Endothelial cell of umbilical vein (primary cell): ENCODE measurements around the gene ATP6V0E2. TPM values are rescaled to one million over a fixed set of nuclear protein-coding genes. Genes with fewer than 3 reads are reported as not detected.

Experiments used
- BruUV-seq: library from RNA; stranded (reverse); fragments of 400-500 nt; replicated peaks from 2 replicates; lab custom pipeline; 2021; lab: Mats Ljungman, UMichigan
- CTCF ChIA-PET: fragments of 300-600, 350-600 bp; sonication (Branson Sonifier 250); formaldehyde crosslinking; loops from one replicate; lab custom pipeline; 2021; ENCODE audit warnings: antibody characterized with exemption, inconsistent platforms; lab: Charles Lee
- POLR2A ChIA-PET: fragments of 300-600, 350-600 bp; sonication (Branson Sonifier 250); formaldehyde crosslinking; loops from one replicate; lab custom pipeline; 2021; ENCODE audit warnings: antibody characterized with exemption, inconsistent platforms; lab: Charles Lee
- DNase-seq: peaks from one replicate; pipeline ENCODE4 v3.0.0-alpha.2; 2011; ENCODE audit warnings: low read depth, low spot score
- FAIRE-seq: peaks from 2 replicates; lab custom pipeline; 2011; peaks lifted over from hg19 to GRCh38; lab: Jason Lieb, UNC
- H2AFZ ChIP-seq: 2 replicates; pipeline ENCODE4 v1.6.0; 2012; ENCODE audit warnings: low read depth, low read length, control low read depth, inconsistent platforms
- H3K27ac ChIP-seq: 2 replicates; pipeline ENCODE4 v1.5.1; 2011; ENCODE audit warnings: low read depth, mild to moderate bottlenecking, control low read depth, low read length, moderate library complexity; ENCODE audit not compliant: insufficient read depth
- H3K27me3 ChIP-seq, 2 experiments: 2 replicates each; pipeline versions ENCODE4 v1.6.0 to v1.6.1; 2011; ENCODE audit warnings: low read length in 2 of 2, mixed read lengths in 1 of 2; ENCODE audit not compliant: control insufficient read depth in 2 of 2, insufficient read depth in 2 of 2
- H3K36me3 ChIP-seq, 2 experiments: 2 replicates in 1 of 2; 3 replicates in 1 of 2; pipeline ENCODE4 v1.5.1; 2011; ENCODE audit warnings: low read length in 2 of 2, mild to moderate bottlenecking in 1 of 2, moderate library complexity in 1 of 2; ENCODE audit not compliant: control insufficient read depth in 2 of 2, insufficient read depth in 2 of 2; ENCODE audit errors: extremely low read depth in 1 of 2
- H3K4me1 ChIP-seq: 3 replicates; pipeline ENCODE4 v1.5.1; 2011; ENCODE audit warnings: mild to moderate bottlenecking, low read length; ENCODE audit not compliant: control insufficient read depth, insufficient read depth; ENCODE audit errors: extremely low read depth
- H3K4me2 ChIP-seq: 2 replicates; pipeline ENCODE4 v1.6.1; 2011; ENCODE audit warnings: low read length, control low read depth, mixed read lengths; ENCODE audit not compliant: insufficient read depth
- H3K4me3 ChIP-seq, 3 experiments: fragments of 200-600 bp in 1 of 3; sonication (generic), shearing (Covaris generic) in 1 of 3; replicated peaks in 1 of 3; 2 replicates each; pipeline ENCODE4 v1.5.1; 2011 to 2016; ENCODE audit warnings: control low read depth in 3 of 3, low read length in 3 of 3, mild to moderate bottlenecking in 2 of 3, inconsistent platforms in 1 of 3, low read depth in 1 of 3, moderate library complexity in 1 of 3; ENCODE audit not compliant: insufficient read depth in 1 of 3
- H3K79me2 ChIP-seq: 2 replicates; pipeline ENCODE4 v1.6.0; 2012; ENCODE audit warnings: low read length, inconsistent platforms; ENCODE audit not compliant: control insufficient read depth, insufficient read depth
- H3K9ac ChIP-seq: replicated peaks from 2 replicates; pipeline ENCODE3; 2011; ENCODE audit warnings: low read length, control low read depth; ENCODE audit not compliant: insufficient read depth; ENCODE audit errors: extremely low read depth
- H3K9me1 ChIP-seq: replicated peaks from 3 replicates; pipeline ENCODE4 v1.6.0; 2011; ENCODE audit warnings: mild to moderate bottlenecking, low read length; ENCODE audit not compliant: control insufficient read depth, insufficient read depth; ENCODE audit errors: extremely low read depth
- H3K9me3 ChIP-seq: replicated peaks from 2 replicates; pipeline ENCODE4 v1.5.1; 2012; ENCODE audit warnings: low read length, inconsistent platforms; ENCODE audit not compliant: control insufficient read depth, insufficient read depth
- H4K20me1 ChIP-seq: replicated peaks from 2 replicates; pipeline ENCODE3; 2011; ENCODE audit warnings: mild to moderate bottlenecking, low read length; ENCODE audit not compliant: control insufficient read depth, insufficient read depth; ENCODE audit errors: extremely low read depth
- EZH2 ChIP-seq: IDR thresholded peaks from 2 replicates; pipeline ENCODE4 v1.6.1; 2012; ENCODE audit warnings: borderline replicate concordance, low read depth, mild to moderate bottlenecking, moderate library complexity, low read length, inconsistent platforms; ENCODE audit not compliant: severe bottlenecking
- GATA2 ChIP-seq: IDR thresholded peaks from 2 replicates; pipeline ENCODE4 v1.7.0; 2011; ENCODE audit warnings: low read depth, mild to moderate bottlenecking, moderate library complexity, mixed read lengths, low read length; ENCODE audit not compliant: insufficient read length, insufficient read depth
- JUN ChIP-seq: IDR thresholded peaks from 2 replicates; pipeline ENCODE4 v1.6.1; 2011; ENCODE audit warnings: borderline replicate concordance, low read depth; ENCODE audit not compliant: insufficient read length, insufficient read depth
- MYC ChIP-seq: IDR thresholded peaks from one replicate; pipeline ENCODE4 v1.6.1; 2011; ENCODE audit warnings: mild to moderate bottlenecking, low read depth, low read length
- POLR2A ChIP-seq: IDR thresholded peaks from 2 replicates; pipeline ENCODE4 v1.6.1; 2012; ENCODE audit warnings: low read depth, mild to moderate bottlenecking, control low read depth, low read length
- POLR2AphosphoS5 ChIP-seq: IDR thresholded peaks from 2 replicates; pipeline ENCODE4 v1.6.1; 2012; ENCODE audit warnings: low read depth, mild to moderate bottlenecking, control low read depth, low read length, moderate library complexity; ENCODE audit not compliant: insufficient read depth
- dilution Hi-C: fragments of 300-500 bp; cut with MboI; formaldehyde crosslinking; loops from one replicate; pipeline ENCODE4 v1.15.0; 2019; ENCODE audit warnings: low sequenced_read_pairs; ENCODE audit not compliant: extremely low pct_ligation_motif_present
- intact Hi-C: fragments of 100-400 bp; cut with micrococcal nuclease; formaldehyde crosslinking; loops from one replicate; pipeline ENCODE4 v1.10.0; 2022
- polyA plus RNA-seq, 4 experiments: library from polyadenylated mRNA; depleted of rRNA in 3 of 4; stranded (reverse) in 3 of 4; unstranded in 1 of 4; fragments of >200 nt; gene quantifications; 2 replicates each; pipeline versions ENCODE4 v1.2.1 to v1.2.3, GENCODE V29; 2011 to 2012; ENCODE audit warnings: missing spikeins in 1 of 4
- total RNA-seq: library from RNA; stranded (reverse); gene quantifications from 2 replicates; pipeline ENCODE4 v1.2.3, GENCODE V29; 2021

The ATP6V0E2 gene
- total and polyA plus RNA-seq, 2 donors (not counting 3 experiments of a cell fraction or from before 2014, with no cell fraction given): 27.8 to 36.8 TPM

GRCh38 chr7:149881328-149882247 lies 7.8 kb downstream of the ATP6V0E2 start:
- dilution Hi-C loops (no loop called here), intact Hi-C loops (loop anchor here (5.0 kb wide), 1 partner anchor 166 kb away; no protein-coding TSS in a partner anchor)
- H3K9ac ChIP-seq: no peak overlapping the region
- no peak overlapping the region for H3K4me2 ChIP-seq
- TF ChIP-seq POLR2A (no peak), JUN (no peak), MYC (no peak), POLR2AphosphoS5 (no peak), EZH2 (no peak), GATA2 (no peak)
- H3K79me2 ChIP-seq: no peaks in the 10 kb centered on the region
- no TSS peak for BruUV-seq
- FAIRE-seq (no peak), DNase-seq (no peak)
- ChIA-PET CTCF (interaction anchor here (1.0 kb wide), 1 partner anchor 198 kb away, joined by 4 read pairs; no protein-coding TSS in a partner anchor), POLR2A (no interaction called here)
- no peak overlapping the region for H3K4me3 ChIP-seq
- no peaks in the 10 kb centered on the region for H3K4me1 ChIP-seq
- no peak overlapping the region for H3K27ac ChIP-seq
- H3K27me3 ChIP-seq: no peaks in the 10 kb centered on the region
- H3K9me3 ChIP-seq: no peaks in the 10 kb centered on the region
- no peaks in the 10 kb centered on the region for H3K9me1 ChIP-seq
- no peaks in the 10 kb centered on the region for H3K36me3 ChIP-seq
- no peaks in the 10 kb centered on the region for H4K20me1 ChIP-seq
- H2AFZ ChIP-seq: no peak overlapping the region
